HL-60 (cell line): ENCODE results near the gene MAP7.
A peak's percentile ranks its signal among the peaks of the same experiment; 100 is the strongest.

Experiments used
- DNase-seq, 2 experiments: peaks; one replicate each; pipeline ENCODE4 v3.0.0-alpha.2; 2010 to 2020; ENCODE audit warnings: low read depth in 1 of 2, low spot score in 1 of 2
- H3K27ac ChIP-seq: fragments of 250-450 bp; sonication (Bioruptor Pico); replicated peaks from 2 replicates; pipeline ENCODE4 v1.5.1; 2020; ENCODE audit warnings: mild to moderate bottlenecking, moderate library complexity
- H3K27me3 ChIP-seq: fragments of 250-450 bp; sonication (Bioruptor Pico); 2 replicates; pipeline ENCODE4 v1.5.1; 2021; ENCODE audit warnings: mild to moderate bottlenecking, moderate library complexity; ENCODE audit not compliant: insufficient read depth, poor library complexity, severe bottlenecking
- H3K4me3 ChIP-seq: replicated peaks from 2 replicates; pipeline ENCODE4 v1.5.1; 2011; ENCODE audit warnings: mild to moderate bottlenecking, control low read depth, low read length; ENCODE audit not compliant: insufficient read depth
- CTCF ChIP-seq: IDR thresholded peaks from one replicate; pipeline ENCODE4 v1.5.1; 2011; ENCODE audit warnings: low read length, control low read depth, inconsistent platforms; ENCODE audit not compliant: insufficient read depth
- GABPA ChIP-seq: IDR thresholded peaks from 2 replicates; pipeline ENCODE4 v1.6.1; 2012; ENCODE audit warnings: low read depth
- POLR2AphosphoS5 ChIP-seq: IDR thresholded peaks from 2 replicates; pipeline ENCODE4 v1.6.1; 2012; ENCODE audit warnings: low read depth
- REST ChIP-seq: IDR thresholded peaks from 2 replicates; pipeline ENCODE4 v1.6.1; 2012; ENCODE audit warnings: low read depth; ENCODE audit not compliant: insufficient replicate concordance
- SPI1 ChIP-seq: IDR thresholded peaks from 2 replicates; pipeline ENCODE4 v1.6.1; 2012; ENCODE audit warnings: low read depth, mild to moderate bottlenecking, borderline replicate concordance

MAP7 gene

GRCh38 chr6:136566007-136566487 is 15.8 kb upstream of the MAP7 start:
- no peaks in the 10 kb centered on the region for H3K27me3 ChIP-seq
- H3K27ac ChIP-seq = no peak overlapping the region
- H3K4me3 ChIP-seq = no peak overlapping the region
- no peak for TF ChIP-seq CTCF
- TF ChIP-seq REST = no peak
- peak; percentile 14; the same call in 1 of the 2 replicates for TF ChIP-seq GABPA
- peak; percentile 24; the same call in 1 of the 2 replicates for TF ChIP-seq SPI1
- no peak for TF ChIP-seq POLR2AphosphoS5
- DNase-seq = peak in 1 of 2 experiments; percentile 76

GRCh38 chr6:136564180-136564579 is 14.0 kb upstream of the MAP7 start:
- H3K27ac ChIP-seq = no peak overlapping the region
- TF ChIP-seq REST (no peak), CTCF (no peak), POLR2AphosphoS5 (no peak), SPI1 (no peak), GABPA (no peak)
- no peak for DNase-seq

GRCh38 chr6:136563386-136564152 is 13.3 kb upstream of the MAP7 start:
- TF ChIP-seq REST = no peak
- no peaks in the 10 kb centered on the region for H3K27me3 ChIP-seq

More at GRCh38 chr6:136564180-136564579, 14.0 kb upstream of the MAP7 start:
- Histone ChIP-seq H3K27me3 (no peaks in the 10 kb centered on the region), H3K4me3 (no peak overlapping the region)

More at GRCh38 chr6:136563386-136564152, 13.3 kb upstream of the MAP7 start:
- Histone ChIP-seq H3K27ac (no peak overlapping the region), H3K4me3 (no peak overlapping the region)
- DNase-seq = no peak
